Esophagus squamous epithelium (tissue), 5 donors: ENCODE results near the gene RTN4RL1. TPM values are rescaled to one million over a fixed set of nuclear protein-coding genes. Genes with fewer than 3 reads are reported as not detected.

Experiments used
- DNase-seq: peaks from one replicate; lab custom pipeline; 2025; lab: John Stamatoyannopoulos, UW
- H3K27ac ChIP-seq, 4 donors: fragments of 200-600 bp; sonication (generic); one replicate each; pipeline ENCODE4 v1.5.1; 2016 to 2019; ENCODE audit warnings: mild to moderate bottlenecking in 1 of 4
- H3K27me3 ChIP-seq, 4 donors: fragments of 200-600 bp; sonication (generic); 1 replicate in 3 of 4; 2 replicates in 1 of 4; pipeline versions ENCODE4 v1.5.1 to v1.6.0; 2017 to 2021; ENCODE audit warnings: antibody characterized with exemption in 1 of 4
- H3K36me3 ChIP-seq, 3 donors: fragments of 200-600 bp; sonication (generic); one replicate each; pipeline ENCODE4 v1.5.1; 2016 to 2019
- H3K4me1 ChIP-seq, 3 donors: fragments of 200-600 bp; sonication (generic); one replicate each; pipeline ENCODE4 v1.5.1; 2017 to 2019
- H3K4me3 ChIP-seq, 4 donors: fragments of 200-600 bp; sonication (generic); 1 replicate in 3 of 4; 2 replicates in 1 of 4; pipeline ENCODE4 v1.5.1; 2016 to 2019; ENCODE audit warnings: mild to moderate bottlenecking in 2 of 4, moderate library complexity in 1 of 4
- H3K9me3 ChIP-seq, 3 donors: fragments of 200-600 bp; sonication (generic); one replicate each; pipeline ENCODE4 v1.5.1; 2016 to 2019
- CTCF ChIP-seq, 6 experiments: fragments of 450-650 bp in 4 of 6; fragments of 200-600 bp in 2 of 6; sonication (generic) in 2 of 6; IDR thresholded peaks; one replicate each; pipeline ENCODE4 v1.5.1; 2016 to 2019; ENCODE audit warnings: antibody characterized with exemption in 6 of 6, mild to moderate bottlenecking in 4 of 6, moderate library complexity in 4 of 6
- POLR2A ChIP-seq, 4 donors: fragments of 450-650 bp; IDR thresholded peaks; one replicate each; pipeline ENCODE4 v1.6.1; 2017; ENCODE audit warnings: antibody characterized with exemption in 4 of 4, mild to moderate bottlenecking in 4 of 4, moderate library complexity in 3 of 4
- WGBS, 2 donors: methylation state at CpG; one replicate each; pipeline ENCODE4 v1.1.5; 2018; 5-methylcytosine and 5-hydroxymethylcytosine counted together
- intact Hi-C: fragments of 100-400 bp; cut with DNase I; formaldehyde crosslinking; loops from one replicate; pipeline ENCODE4 v1.15.0; 2022
- total RNA-seq, 4 donors: library from RNA; depleted of rRNA; stranded (reverse); fragments of >200 nt; gene quantifications; one replicate each; pipeline ENCODE4 v1.1.0, GENCODE V29; 2016
- donor health status: DM: yes; HTN: yes; CAD: no.

The RTN4RL1 gene
- total RNA-seq, 4 donors from 2014 or later, result 1.1 to 4.0 (median 2.0) TPM

GRCh38 chr17:2059547-2060384, 34.6 kb upstream of the RTN4RL1 start:
- Histone ChIP-seq H3K9me3 (no peaks in the 10 kb centered on the region), H3K27me3 (peaks cover 0 to 45% (median 4%) of the 10 kb centered on the region in 4 donors), H3K4me3 (peak overlapping the region in 3 of 4 donors; percentile 48 to 74 (median 69)), H3K27ac (peak overlapping the region; percentile 68 to 93 (median 87)), H3K36me3 (peaks cover 0 to 61% (median 0%) of the 10 kb centered on the region in 3 donors), H3K4me1 (peaks cover 51 to 98% (median 57%) of the 10 kb centered on the region in 3 donors)
- intact Hi-C loops, result loop anchor here (5.0 kb wide), 1 partner anchor 183 kb away; no protein-coding TSS in a partner anchor
- TF ChIP-seq POLR2A (IDR thresholded peaks at IDR 0.05) (no peak), CTCF (IDR thresholded peaks at IDR 0.05) (no peak)
- WGBS, 2 donors, result 71 to 79% methylated on average over 6 to 19 of the region's 21 CpGs
- no peak for DNase-seq

- DNase-seq, result no peak
- no peaks in the 10 kb centered on the region for H3K9me3 ChIP-seq
- peak overlapping the region; percentile 58 to 93 (median 87) for H3K27ac ChIP-seq
- peaks cover 54 to 98% (median 55%) of the 10 kb centered on the region in 3 donors for H3K4me1 ChIP-seq
- intact Hi-C loops, result loop anchor here (5.0 kb wide), 1 partner anchor 183 kb away; no protein-coding TSS in a partner anchor
- peaks cover 0 to 54% (median 7%) of the 10 kb centered on the region in 4 donors for H3K27me3 ChIP-seq
- 10 to 38% methylated on average over 2 to 28 of the region's 78 CpGs for WGBS, 2 donors
- TF ChIP-seq CTCF (IDR thresholded peaks at IDR 0.05) (peak; percentile 69 to 91 (median 81)), POLR2A (IDR thresholded peaks at IDR 0.05) (no peak)
- H3K36me3 ChIP-seq, result peaks cover 0 to 52% (median 0%) of the 10 kb centered on the region in 3 donors
- peak overlapping the region; percentile 9 to 74 (median 58) for H3K4me3 ChIP-seq
These were observed 33.7 kb upstream of the RTN4RL1 start for GRCh38 chr17:2058586-2059546.

GRCh38 chr17:2057760-2058585, 32.8 kb upstream of the RTN4RL1 start:
- intact Hi-C loops, result loop anchor here (5.0 kb wide), 1 partner anchor 184 kb away; no protein-coding TSS in a partner anchor
- Histone ChIP-seq H3K36me3 (peaks cover 0 to 43% (median 0%) of the 10 kb centered on the region in 3 donors), H3K4me1 (peaks cover 53 to 98% (median 59%) of the 10 kb centered on the region in 3 donors), H3K4me3 (peak overlapping the region; percentile 48 to 74 (median 60)), H3K27me3 (peaks cover 0 to 63% (median 7%) of the 10 kb centered on the region in 4 donors), H3K9me3 (no peaks in the 10 kb centered on the region), H3K27ac (peak overlapping the region; percentile 62 to 93 (median 90))
- DNase-seq, result no peak
- whole genome bisulfite sequencing, 2 donors, result 53% methylated on average over 27 of the region's 98 CpGs; no CpG with 5 or more reads in 1 of the 2 donors
- TF ChIP-seq POLR2A (IDR thresholded peaks at IDR 0.05) (no peak), CTCF (IDR thresholded peaks at IDR 0.05) (no peak)

GRCh38 chr17:2057175-2057759, 32.1 kb upstream of the RTN4RL1 start:
- intact Hi-C loops, result loop anchor here (5.0 kb wide), 1 partner anchor 185 kb away; no protein-coding TSS in a partner anchor
- DNase-seq, result no peak
- H3K4me3 ChIP-seq, result peak overlapping the region; percentile 48 to 74 (median 60)
- peaks cover 0 to 64% (median 7%) of the 10 kb centered on the region in 4 donors for H3K27me3 ChIP-seq
- no CpG with 5 or more reads among the region's 81 CpGs for WGBS, 2 donors
- peaks cover 47 to 91% (median 53%) of the 10 kb centered on the region in 3 donors for H3K4me1 ChIP-seq
- peaks cover 0 to 36% (median 0%) of the 10 kb centered on the region in 3 donors for H3K36me3 ChIP-seq
- H3K27ac ChIP-seq, result peak overlapping the region; percentile 62 to 93 (median 90)
- no peak for TF ChIP-seq POLR2A (IDR thresholded peaks at IDR 0.05)
- no peak for TF ChIP-seq CTCF (IDR thresholded peaks at IDR 0.05)
- no peaks in the 10 kb centered on the region for H3K9me3 ChIP-seq
